Calu3 (cell line): ENCODE results near the gene GHSR. TPM values are rescaled to one million over a fixed set of nuclear protein-coding genes. Genes with fewer than 3 reads are reported as not detected.

ENCODE experiments used
- BruUV-seq: library from RNA; stranded (reverse); fragments of 400-500 nt; replicated peaks from 2 replicates; lab custom pipeline; 2021; lab: Mats Ljungman, UMichigan
- CTCF ChIA-PET: fragments of 300-600 bp; sonication (Branson Sonifier 250); formaldehyde crosslinking; loops from one replicate; lab custom pipeline; 2022; ENCODE audit warnings: antibody characterized with exemption; lab: Charles Lee
- DNase-seq: peaks from one replicate; pipeline ENCODE4 v3.0.0; 2022
- H3K27ac Mint-ChIP-seq: one replicate; pipeline ENCODE4 v1.8.0; 2022; ENCODE audit warnings: mixed read lengths; ENCODE audit not compliant: unreplicated experiment
- H3K27me3 Mint-ChIP-seq: one replicate; pipeline ENCODE4 v1.8.0; 2022; ENCODE audit warnings: mixed read lengths; ENCODE audit not compliant: unreplicated experiment
- H3K36me3 Mint-ChIP-seq: one replicate; pipeline ENCODE4 v1.8.0; 2022; ENCODE audit warnings: mild to moderate bottlenecking, moderate library complexity, mixed read lengths; ENCODE audit not compliant: insufficient read depth, unreplicated experiment
- H3K4me1 Mint-ChIP-seq: one replicate; pipeline ENCODE4 v1.8.0; 2022; ENCODE audit warnings: mild to moderate bottlenecking, low read depth, mixed read lengths; ENCODE audit not compliant: unreplicated experiment
- H3K4me3 Mint-ChIP-seq: one replicate; pipeline ENCODE4 v1.8.0; 2022; ENCODE audit warnings: mild to moderate bottlenecking, low read depth, moderate library complexity, mixed read lengths; ENCODE audit not compliant: unreplicated experiment
- H3K9me3 Mint-ChIP-seq: one replicate; pipeline ENCODE4 v1.8.0; 2022; ENCODE audit warnings: low read depth, mixed read lengths; ENCODE audit not compliant: unreplicated experiment
- intact Hi-C: fragments of 100-400 bp; cut with micrococcal nuclease; formaldehyde crosslinking; loops from one replicate; pipeline ENCODE4 v1.10.0; 2022; ENCODE audit not compliant: unreplicated experiment
- total RNA-seq: library from RNA; stranded (reverse); gene quantifications from 2 replicates; pipeline ENCODE4 v1.2.3, GENCODE V29; 2022
- TF ChIP-seq, protein P1 (sequence below): fragments of 200-600 bp; IDR thresholded peaks from one replicate; pipeline ENCODE4 v1.8.0; 2022; ENCODE audit warnings: antibody characterized with exemption; ENCODE audit not compliant: unreplicated experiment

Gene GHSR
- total RNA-seq, 1 experiment from 2014 or later: not detected

DNA sequence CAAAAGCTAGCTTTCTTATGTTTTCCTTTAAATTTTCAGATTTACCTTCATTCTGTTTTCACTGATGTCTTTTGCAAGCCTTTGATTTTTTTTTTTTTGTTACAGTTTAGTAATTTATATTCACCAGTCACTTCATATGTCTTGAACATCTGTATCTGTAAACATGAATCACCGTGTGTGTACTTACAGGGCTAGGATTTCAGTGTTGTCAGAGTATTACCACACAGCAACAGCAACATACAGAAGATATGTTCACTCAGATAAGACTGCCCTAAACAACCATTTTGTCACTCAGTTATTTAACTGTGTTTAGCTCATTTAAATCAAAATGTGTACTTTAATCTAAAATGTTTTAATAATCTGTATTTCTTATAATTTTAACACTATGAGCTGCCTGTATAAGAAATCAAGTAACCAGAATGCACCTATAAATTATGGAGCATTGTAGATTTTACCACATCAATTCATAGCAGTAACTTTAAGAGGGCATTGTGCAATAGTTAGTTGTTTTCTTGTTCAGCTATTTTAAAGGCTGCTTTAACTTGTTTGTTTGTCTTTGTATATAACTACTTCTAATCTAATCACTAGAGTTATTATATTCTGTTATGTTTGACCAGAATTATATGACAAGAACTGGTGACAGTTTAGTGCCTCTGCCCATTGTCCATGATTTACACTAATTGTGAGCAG, 50.4 kb downstream of the GHSR start:
- Mint-ChIP-seq H3K9me3 (peaks cover 4% of the 10 kb centered on the region), H3K4me1 (no peaks in the 10 kb centered on the region), H3K36me3 (peaks cover 77% of the 10 kb centered on the region), H3K4me3 (no peak overlapping the region), H3K27ac (no peak overlapping the region), H3K27me3 (no peaks in the 10 kb centered on the region)
- DNase-seq: no peak
- CTCF ChIA-PET: interaction anchor here (0.6 to 1.4 kb wide), 4 partner anchors 29 to 198 kb away, joined by 3 to 7 read pairs (median 5); no protein-coding TSS in a partner anchor
- BruUV-seq: TSS peak; percentile 22
- TF ChIP-seq, protein P1, sequence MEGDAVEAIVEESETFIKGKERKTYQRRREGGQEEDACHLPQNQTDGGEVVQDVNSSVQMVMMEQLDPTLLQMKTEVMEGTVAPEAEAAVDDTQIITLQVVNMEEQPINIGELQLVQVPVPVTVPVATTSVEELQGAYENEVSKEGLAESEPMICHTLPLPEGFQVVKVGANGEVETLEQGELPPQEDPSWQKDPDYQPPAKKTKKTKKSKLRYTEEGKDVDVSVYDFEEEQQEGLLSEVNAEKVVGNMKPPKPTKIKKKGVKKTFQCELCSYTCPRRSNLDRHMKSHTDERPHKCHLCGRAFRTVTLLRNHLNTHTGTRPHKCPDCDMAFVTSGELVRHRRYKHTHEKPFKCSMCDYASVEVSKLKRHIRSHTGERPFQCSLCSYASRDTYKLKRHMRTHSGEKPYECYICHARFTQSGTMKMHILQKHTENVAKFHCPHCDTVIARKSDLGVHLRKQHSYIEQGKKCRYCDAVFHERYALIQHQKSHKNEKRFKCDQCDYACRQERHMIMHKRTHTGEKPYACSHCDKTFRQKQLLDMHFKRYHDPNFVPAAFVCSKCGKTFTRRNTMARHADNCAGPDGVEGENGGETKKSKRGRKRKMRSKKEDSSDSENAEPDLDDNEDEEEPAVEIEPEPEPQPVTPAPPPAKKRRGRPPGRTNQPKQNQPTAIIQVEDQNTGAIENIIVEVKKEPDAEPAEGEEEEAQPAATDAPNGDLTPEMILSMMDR: no peak
- intact Hi-C loops: loop anchor here (5.0 kb wide), 1 partner anchor 79 kb away; no protein-coding TSS in a partner anchor

DNA sequence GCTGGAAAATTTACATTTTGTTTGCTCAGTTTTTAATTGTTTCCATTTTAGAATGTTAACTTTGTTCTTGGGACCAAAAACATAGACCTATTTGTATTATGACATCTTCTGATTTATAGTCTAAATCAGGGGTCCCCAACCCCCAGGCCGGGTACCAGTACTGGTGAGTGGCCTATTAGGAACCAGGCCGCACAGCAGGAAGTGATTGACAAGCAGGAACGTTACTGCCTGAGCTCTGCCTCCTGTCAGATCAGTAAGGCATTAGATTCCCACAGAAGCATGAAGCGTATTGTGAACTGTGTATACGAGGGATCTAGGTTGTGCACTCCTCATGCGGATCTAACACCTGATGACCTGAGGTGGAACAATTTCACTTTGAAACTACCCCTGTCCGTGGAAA, 51.9 kb downstream of the GHSR start:
- H3K27ac Mint-ChIP-seq: no peak overlapping the region
- peaks cover 74% of the 10 kb centered on the region for H3K36me3 Mint-ChIP-seq
- no peak for DNase-seq
- TF ChIP-seq, protein P1: no peak
- peaks cover 1% of the 10 kb centered on the region for H3K4me1 Mint-ChIP-seq
- CTCF ChIA-PET: no interaction called here
- intact Hi-C loops: loop anchor here (5.0 kb wide), 1 partner anchor 81 kb away; no protein-coding TSS in a partner anchor
- no TSS peak for BruUV-seq
- H3K9me3 Mint-ChIP-seq: no peaks in the 10 kb centered on the region
- H3K27me3 Mint-ChIP-seq: no peaks in the 10 kb centered on the region
- H3K4me3 Mint-ChIP-seq: no peak overlapping the region

DNA sequence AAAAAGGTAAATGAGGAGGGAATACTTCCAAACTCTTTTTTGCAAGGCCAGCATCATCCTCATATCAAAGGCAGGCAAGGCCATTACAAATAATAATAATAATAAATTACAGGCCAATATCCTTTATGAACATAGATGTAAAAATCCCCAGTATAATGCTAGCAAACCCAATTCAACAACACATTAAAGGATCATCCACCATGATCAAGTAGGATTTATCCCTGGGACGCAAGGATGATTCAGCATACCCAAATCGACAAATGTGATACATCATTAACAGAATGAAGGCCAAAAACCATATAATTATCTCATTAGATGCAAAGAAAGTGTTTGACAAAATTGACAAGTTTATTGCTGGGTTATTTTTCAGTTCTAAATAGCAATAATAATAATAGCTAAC, 53.6 kb downstream of the GHSR start:
- no peak overlapping the region for H3K27ac Mint-ChIP-seq
- intact Hi-C loops: loop anchor here (5.0 kb wide), 2 partner anchors 83 to 203 kb away; no protein-coding TSS in a partner anchor
- DNase-seq: no peak
- no peak overlapping the region for H3K4me3 Mint-ChIP-seq
- H3K9me3 Mint-ChIP-seq: no peaks in the 10 kb centered on the region
- H3K4me1 Mint-ChIP-seq: peaks cover 11% of the 10 kb centered on the region
- CTCF ChIA-PET: no interaction called here
- H3K36me3 Mint-ChIP-seq: peaks cover 74% of the 10 kb centered on the region
- BruUV-seq: no TSS peak
- no peaks in the 10 kb centered on the region for H3K27me3 Mint-ChIP-seq
- TF ChIP-seq, protein P1: no peak

Other genes starting within 250 kb of the GHSR start
- gene TNFSF10, start 75.0 kb upstream of the GHSR start, total RNA-seq: 41.4 and 58.7 TPM in 2 replicates